ENCODE measurements around the gene IFNAR1.

The IFNAR1 gene

DNA sequence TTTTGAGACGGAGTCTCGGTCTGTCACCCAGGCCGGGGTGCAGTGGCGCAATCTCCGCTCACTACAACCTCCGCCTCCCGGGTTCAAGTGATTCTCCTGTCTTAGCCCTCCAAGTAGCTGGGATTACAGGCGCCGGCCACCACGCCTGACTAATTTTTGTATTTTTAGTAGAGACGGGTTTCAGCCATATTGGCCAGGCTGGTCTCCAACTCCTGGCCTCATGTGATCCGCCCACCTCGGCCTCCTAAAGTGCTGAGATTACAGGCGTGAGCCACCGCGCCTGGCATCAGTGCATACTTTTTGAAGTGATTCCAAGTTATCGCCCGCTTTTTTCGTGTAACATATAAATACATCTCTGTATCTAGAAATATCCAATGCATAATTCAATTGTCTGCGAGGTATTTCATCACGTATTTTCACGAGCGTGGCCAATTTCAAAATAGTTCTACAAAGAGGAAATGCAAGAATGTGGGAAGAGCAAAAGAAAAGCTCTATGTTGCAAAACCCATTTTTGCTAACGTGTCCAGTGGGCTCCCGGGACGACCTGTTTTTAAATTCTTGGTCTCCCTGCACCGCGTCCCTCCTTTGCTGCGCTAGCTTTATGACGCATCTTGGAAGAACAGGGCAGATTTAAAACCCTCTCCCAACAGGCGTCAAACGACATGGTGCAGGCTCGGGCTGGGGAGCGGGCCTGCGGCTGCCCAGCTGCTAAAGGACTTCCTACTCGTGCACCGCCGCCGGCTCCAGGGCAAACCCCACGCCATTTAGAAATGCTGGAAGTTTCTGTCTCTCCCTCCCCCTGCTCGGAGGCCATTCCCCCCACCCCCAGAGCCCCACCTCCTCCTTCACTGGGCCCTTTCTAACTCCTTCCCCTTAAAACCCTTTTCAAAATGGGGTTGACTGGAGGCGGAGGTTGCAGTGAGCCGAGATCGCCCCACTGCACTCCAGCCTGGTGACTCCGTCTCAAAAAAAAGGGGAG lies 77.5 kb downstream of the IFNAR1 start:
- DNase-seq (ENCODE audit: low spot score): no peak

DNA sequence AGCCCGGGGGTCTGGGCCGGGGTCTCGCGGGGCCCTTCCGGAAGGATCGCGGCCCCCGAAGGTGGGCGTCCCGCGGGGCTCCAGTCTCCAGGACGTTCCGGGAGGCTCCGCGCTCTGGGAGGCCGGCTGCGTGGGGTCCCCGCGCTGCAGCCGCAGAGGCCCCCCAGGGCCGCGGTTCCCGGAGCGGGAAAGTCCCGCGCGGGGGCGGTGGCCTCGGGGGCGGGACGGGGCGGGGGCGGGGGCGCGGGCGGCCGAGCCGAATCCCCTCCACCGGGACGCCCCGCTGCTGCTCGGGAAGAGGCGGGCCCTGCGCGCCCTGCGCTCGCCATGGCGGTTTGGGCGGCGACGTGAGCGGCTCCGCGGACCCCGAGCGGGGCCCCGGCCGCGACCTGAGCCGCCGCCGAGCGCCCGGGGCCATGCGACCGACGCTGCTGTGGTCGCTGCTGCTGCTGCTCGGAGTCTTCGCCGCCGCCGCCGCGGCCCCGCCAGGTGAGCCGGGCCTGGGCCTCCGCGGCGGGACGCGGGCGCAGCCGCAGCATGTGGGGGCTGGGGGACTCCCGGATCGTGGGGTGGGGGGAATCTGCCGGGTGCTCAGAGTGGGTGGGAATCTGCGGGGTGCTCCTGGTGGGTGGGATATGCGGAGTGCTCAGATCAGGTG lies 78.5 kb downstream of the IFNAR1 start, which contains the start of gene IFNGR2:
Gene IFNGR2 (plus strand): TSS at position 286 of the 658 bp plus-strand sequence. CDS start 131 bp downstream, at position 417.
- no peak for DNase-seq (ENCODE audit: low spot score)

DNA sequence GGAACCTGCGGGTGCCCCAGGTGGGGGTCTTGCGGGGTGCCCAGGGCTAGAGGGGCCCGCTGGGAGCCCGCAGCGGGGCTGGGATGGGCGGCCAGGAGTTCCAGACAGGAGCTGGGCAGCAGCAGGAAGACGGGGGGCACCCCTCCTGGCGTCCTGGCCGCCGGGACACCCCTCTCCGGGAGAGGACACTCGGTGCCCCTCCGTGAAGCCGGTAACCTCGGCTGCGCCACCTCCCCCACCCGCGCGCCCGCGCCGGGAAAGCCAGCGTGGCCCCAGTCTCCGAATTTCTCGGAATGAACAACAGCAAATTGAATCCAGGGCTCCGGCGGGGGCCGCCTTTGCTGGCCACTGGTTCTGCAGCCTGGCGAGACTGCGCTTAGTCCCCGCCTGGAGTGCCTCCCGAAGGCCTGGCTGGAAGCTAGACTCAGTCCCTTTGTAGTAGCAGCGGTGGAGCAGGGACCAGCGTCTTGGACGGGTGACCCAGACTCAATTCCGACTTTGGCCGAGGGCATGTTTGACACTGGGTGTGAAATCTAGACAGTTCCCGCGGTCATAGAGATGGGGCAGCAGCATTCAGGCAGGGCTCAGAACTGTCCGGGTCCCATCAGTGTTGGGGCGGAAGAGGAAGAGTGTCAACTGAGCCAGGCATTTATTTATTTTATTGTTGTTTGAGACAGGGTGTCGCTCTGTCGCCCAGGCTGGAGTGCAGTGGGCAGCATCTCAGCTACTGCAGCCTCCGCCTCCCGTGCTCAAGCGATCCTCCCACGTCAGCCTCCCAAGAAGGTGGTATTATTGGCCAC lies 79.2 kb downstream of the IFNAR1 start:
- DNase-seq (ENCODE audit: low spot score): peak; percentile 47

DNA sequence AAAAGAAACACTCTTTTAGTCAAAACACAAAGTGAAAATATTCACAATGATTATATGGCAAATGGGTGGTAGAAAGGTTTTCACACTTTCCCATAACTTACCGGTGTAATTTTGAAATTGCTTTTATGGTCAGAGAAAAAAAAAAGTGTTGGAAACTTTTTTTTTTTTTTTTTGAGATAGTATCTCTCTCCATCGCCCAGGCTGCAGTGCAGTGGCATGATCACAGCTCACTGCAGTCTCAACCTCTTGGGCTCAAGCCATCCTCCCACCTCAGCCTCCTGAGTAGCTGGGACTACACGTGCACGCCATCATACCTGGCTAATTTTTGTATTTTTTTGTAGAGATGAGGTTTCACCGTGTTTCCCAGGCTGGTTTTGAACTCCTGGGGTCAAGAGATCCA lies 81.7 kb downstream of the IFNAR1 start:
- DNase-seq (ENCODE audit: low spot score): no peak

All from RKO (cell line).